Left hindlimb (tissue), 1 donor: ENCODE measurements around the gene TMEM232.

ENCODE experiments used
- DNase-seq: peaks from one replicate; pipeline ENCODE4 v3.0.0-alpha.2; 2018

The TMEM232 gene

GRCh38 chr5:110377943-110378342 lies 348.5 kb downstream of the TMEM232 start:
- DNase-seq: no peak

DNA sequence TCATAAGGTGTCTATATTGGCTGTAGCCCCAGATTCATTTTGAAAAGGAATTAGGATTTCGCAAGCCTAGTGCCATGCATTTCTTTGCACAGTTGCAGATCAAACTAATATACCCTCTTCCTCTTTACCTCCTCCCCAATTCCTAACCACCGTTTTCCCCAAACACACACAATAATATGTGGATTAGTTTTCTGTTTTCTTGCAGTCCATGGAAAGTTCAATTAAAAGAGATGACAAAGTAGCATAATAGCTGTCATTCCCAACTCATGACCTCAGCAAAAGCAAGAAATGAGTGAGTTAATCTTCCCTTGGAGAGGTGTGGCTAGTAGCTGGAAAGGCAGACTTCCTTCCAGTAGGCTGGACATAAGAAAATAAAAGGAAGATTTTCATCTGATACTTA lies 349.1 kb downstream of the TMEM232 start:
- no peak for DNase-seq

GRCh38 chr5:110376281-110376951 lies 350.1 kb downstream of the TMEM232 start:
- DNase-seq: no peak

GRCh38 chr5:110371725-110372041 lies 354.8 kb downstream of the TMEM232 start:
- no peak for DNase-seq

GRCh38 chr5:110371011-110371724 lies 355.3 kb downstream of the TMEM232 start:
- DNase-seq: no peak
